ENCODE measurements around the gene KBTBD4. TPM values are rescaled to one million over a fixed set of nuclear protein-coding genes. Genes with fewer than 3 reads are reported as not detected.
"Not testable (repeated sequence)": the region's sequence is repeated elsewhere in the genome, so short reads cannot be mapped to it uniquely, and the experiment has no call there.

The KBTBD4 gene
- total RNA-seq, 1 donor from 2014 or later = 12.1 TPM

- peak within 1 kb of the TSS; percentile 100 for H3K4me3 Mint-ChIP-seq (ENCODE audit: unreplicated experiment)
- H3K27me3 Mint-ChIP-seq (ENCODE audit: unreplicated experiment) = peaks cover 8% of the 10 kb centered on the region
- TF ChIP-seq, protein P1, sequence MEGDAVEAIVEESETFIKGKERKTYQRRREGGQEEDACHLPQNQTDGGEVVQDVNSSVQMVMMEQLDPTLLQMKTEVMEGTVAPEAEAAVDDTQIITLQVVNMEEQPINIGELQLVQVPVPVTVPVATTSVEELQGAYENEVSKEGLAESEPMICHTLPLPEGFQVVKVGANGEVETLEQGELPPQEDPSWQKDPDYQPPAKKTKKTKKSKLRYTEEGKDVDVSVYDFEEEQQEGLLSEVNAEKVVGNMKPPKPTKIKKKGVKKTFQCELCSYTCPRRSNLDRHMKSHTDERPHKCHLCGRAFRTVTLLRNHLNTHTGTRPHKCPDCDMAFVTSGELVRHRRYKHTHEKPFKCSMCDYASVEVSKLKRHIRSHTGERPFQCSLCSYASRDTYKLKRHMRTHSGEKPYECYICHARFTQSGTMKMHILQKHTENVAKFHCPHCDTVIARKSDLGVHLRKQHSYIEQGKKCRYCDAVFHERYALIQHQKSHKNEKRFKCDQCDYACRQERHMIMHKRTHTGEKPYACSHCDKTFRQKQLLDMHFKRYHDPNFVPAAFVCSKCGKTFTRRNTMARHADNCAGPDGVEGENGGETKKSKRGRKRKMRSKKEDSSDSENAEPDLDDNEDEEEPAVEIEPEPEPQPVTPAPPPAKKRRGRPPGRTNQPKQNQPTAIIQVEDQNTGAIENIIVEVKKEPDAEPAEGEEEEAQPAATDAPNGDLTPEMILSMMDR (IDR thresholded peaks at IDR 0.05; ENCODE audit: unreplicated experiment) = peak; percentile 92
- peak; percentile 95 for DNase-seq (ENCODE audit: low spot score)
- no peaks in the 10 kb centered on the region for H3K9me3 Mint-ChIP-seq (ENCODE audit: unreplicated experiment)
- peaks cover 13% of the 10 kb centered on the region for H3K36me3 Mint-ChIP-seq (ENCODE audit: low read depth, unreplicated experiment)
- peaks cover 24% of the 10 kb centered on the region for H3K4me1 Mint-ChIP-seq (ENCODE audit: unreplicated experiment)
- H3K27ac Mint-ChIP-seq (ENCODE audit: unreplicated experiment) = peak within 1 kb of the TSS; percentile 100
These were observed 26.0 kb downstream of the KBTBD4 start, which contains the start of gene CELF1 for GRCh38 chr11:47552566-47553405. Gene CELF1 (minus strand): TSS chr11:47553132. CDS start chr11:47499523, 53,609 bp downstream.

GRCh38 chr11:47552056-47552565, 26.7 kb downstream of the KBTBD4 start:
- Mint-ChIP-seq H3K9me3 (ENCODE audit: unreplicated experiment) (no peaks in the 10 kb centered on the region), H3K4me1 (ENCODE audit: unreplicated experiment) (peaks cover 24% of the 10 kb centered on the region)

GRCh38 chr11:47551086-47551485, 27.7 kb downstream of the KBTBD4 start:
- Mint-ChIP-seq H3K9me3 (ENCODE audit: unreplicated experiment) (no peaks in the 10 kb centered on the region), H3K4me1 (ENCODE audit: unreplicated experiment) (peaks cover 24% of the 10 kb centered on the region), H3K36me3 (ENCODE audit: low read depth, unreplicated experiment) (peaks cover 13% of the 10 kb centered on the region), H3K27ac (ENCODE audit: unreplicated experiment) (peak overlapping the region; percentile 83), H3K27me3 (ENCODE audit: unreplicated experiment) (peaks cover 8% of the 10 kb centered on the region), H3K4me3 (ENCODE audit: unreplicated experiment) (peak overlapping the region; percentile 100)
- TF ChIP-seq, protein P1 (IDR thresholded peaks at IDR 0.05; ENCODE audit: unreplicated experiment) = no peak
- no peak for DNase-seq (ENCODE audit: low spot score)

More at GRCh38 chr11:47552056-47552565, 26.7 kb downstream of the KBTBD4 start:
- TF ChIP-seq, protein P1 (IDR thresholded peaks at IDR 0.05; ENCODE audit: unreplicated experiment) = peak; percentile 2
- Mint-ChIP-seq H3K27ac (ENCODE audit: unreplicated experiment) (peak overlapping the region; percentile 100), H3K27me3 (ENCODE audit: unreplicated experiment) (peaks cover 8% of the 10 kb centered on the region), H3K36me3 (ENCODE audit: low read depth, unreplicated experiment) (peaks cover 13% of the 10 kb centered on the region), H3K4me3 (ENCODE audit: unreplicated experiment) (peak overlapping the region; percentile 100)
- peak; percentile 44 for DNase-seq (ENCODE audit: low spot score)

GRCh38 chr11:47550288-47551047, 28.3 kb downstream of the KBTBD4 start:
- TF ChIP-seq, protein P1 (IDR thresholded peaks at IDR 0.05; ENCODE audit: unreplicated experiment) = no peak
- Mint-ChIP-seq H3K27ac (ENCODE audit: unreplicated experiment) (peak overlapping the region; percentile 57), H3K4me3 (ENCODE audit: unreplicated experiment) (peak overlapping the region; percentile 66), H3K9me3 (ENCODE audit: unreplicated experiment) (no peaks in the 10 kb centered on the region), H3K27me3 (ENCODE audit: unreplicated experiment) (peaks cover 8% of the 10 kb centered on the region), H3K4me1 (ENCODE audit: unreplicated experiment) (peaks cover 24% of the 10 kb centered on the region), H3K36me3 (ENCODE audit: low read depth, unreplicated experiment) (peaks cover 13% of the 10 kb centered on the region)
- no peak for DNase-seq (ENCODE audit: low spot score)

DNA sequence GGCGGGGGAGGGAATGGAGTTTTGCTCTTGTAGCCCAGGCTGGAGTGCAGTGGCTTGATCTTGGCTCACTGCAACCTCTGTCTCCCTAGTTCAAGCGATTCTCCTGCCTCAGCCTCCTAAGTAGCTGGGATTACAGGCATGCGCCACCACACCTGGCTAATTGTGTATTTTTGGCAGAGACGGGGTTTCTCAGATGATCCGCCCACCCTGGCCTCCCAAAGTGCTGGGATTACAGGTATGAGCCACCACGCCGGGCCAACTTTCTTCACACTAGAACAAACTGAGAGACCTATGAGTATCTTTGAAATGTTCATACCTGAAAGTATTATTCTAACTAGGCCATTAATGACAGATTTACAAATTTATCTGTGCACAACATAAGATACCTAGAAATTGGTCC, 32.5 kb downstream of the KBTBD4 start:
- not testable (repeated sequence) for H3K27ac Mint-ChIP-seq (ENCODE audit: unreplicated experiment); H3K9me3 Mint-ChIP-seq (ENCODE audit: unreplicated experiment); H3K36me3 Mint-ChIP-seq (ENCODE audit: low read depth, unreplicated experiment); H3K4me3 Mint-ChIP-seq (ENCODE audit: unreplicated experiment); H3K27me3 Mint-ChIP-seq (ENCODE audit: unreplicated experiment); DNase-seq (ENCODE audit: low spot score)
- peaks cover 18% of the 10 kb centered on the region for H3K4me1 Mint-ChIP-seq (ENCODE audit: unreplicated experiment)

Measured in endothelial cell (in vitro differentiated cells).